Measurements from ENCODE around the gene NOG.

Gene NOG

GRCh38 chr17:56601591-56601990, 8.1 kb downstream of the NOG start:
- DNase-seq (ENCODE audit: extremely low read depth, low read depth), result no peak
- H3K4me3 ChIP-seq (replicated peaks; ENCODE audit: low read depth, low read length), result no peak overlapping the region
- no peak for TF ChIP-seq CTCF (IDR thresholded peaks at IDR 0.05; ENCODE audit: low read depth, low read length, missing control alignments)

- no peak for DNase-seq (ENCODE audit: extremely low read depth, low read depth)
- no peak overlapping the region for H3K4me3 ChIP-seq (replicated peaks; ENCODE audit: low read depth, low read length)
- TF ChIP-seq CTCF (IDR thresholded peaks at IDR 0.05; ENCODE audit: low read depth, low read length, missing control alignments), result no peak
Observed at GRCh38 chr17:56602292-56603130, 9.0 kb downstream of the NOG start.

GRCh38 chr17:56603486-56604238, 10.2 kb downstream of the NOG start:
- no peak for TF ChIP-seq CTCF (IDR thresholded peaks at IDR 0.05; ENCODE audit: low read depth, low read length, missing control alignments)
- no peak for DNase-seq (ENCODE audit: extremely low read depth, low read depth)
- H3K4me3 ChIP-seq (replicated peaks; ENCODE audit: low read depth, low read length), result no peak overlapping the region

GRCh38 chr17:56604691-56605290, 11.3 kb downstream of the NOG start:
- no peak for DNase-seq (ENCODE audit: extremely low read depth, low read depth)
- no peak overlapping the region for H3K4me3 ChIP-seq (replicated peaks; ENCODE audit: low read depth, low read length)
- TF ChIP-seq CTCF (IDR thresholded peaks at IDR 0.05; ENCODE audit: low read depth, low read length, missing control alignments), result no peak

GRCh38 chr17:56608944-56609343, 15.4 kb downstream of the NOG start:
- no peak overlapping the region for H3K4me3 ChIP-seq (replicated peaks; ENCODE audit: low read depth, low read length)
- no peak for DNase-seq (ENCODE audit: extremely low read depth, low read depth)
- TF ChIP-seq CTCF (IDR thresholded peaks at IDR 0.05; ENCODE audit: low read depth, low read length, missing control alignments), result no peak

- no peak for TF ChIP-seq CTCF (IDR thresholded peaks at IDR 0.05; ENCODE audit: low read depth, low read length, missing control alignments)
- DNase-seq (ENCODE audit: extremely low read depth, low read depth), result no peak
- H3K4me3 ChIP-seq (replicated peaks; ENCODE audit: low read depth, low read length), result no peak overlapping the region
Observed at GRCh38 chr17:56610321-56610720, 16.8 kb downstream of the NOG start.
